Kidney epithelial cell (primary cell): Measurements from ENCODE around the gene KANTR. TPM values are rescaled to one million over a fixed set of nuclear protein-coding genes. Genes with fewer than 3 reads are reported as not detected.

Experiments
- DNase-seq: peaks from one replicate; pipeline ENCODE4 v3.0.0-alpha.2; 2010; ENCODE audit warnings: low read depth
- H3K27me3 ChIP-seq: 2 replicates; pipeline ENCODE4 v1.6.0; 2011; ENCODE audit warnings: low read length; ENCODE audit not compliant: control insufficient read depth, insufficient read depth
- H3K36me3 ChIP-seq: 2 replicates; pipeline ENCODE4 v1.5.1; 2011; ENCODE audit warnings: low read length; ENCODE audit not compliant: control insufficient read depth, insufficient read depth
- H3K4me3 ChIP-seq: 2 replicates; pipeline ENCODE4 v1.5.1; 2011; ENCODE audit warnings: low read depth, mild to moderate bottlenecking, control low read depth, low read length
- CTCF ChIP-seq: IDR thresholded peaks from 2 replicates; pipeline ENCODE4 v1.5.1; 2011; ENCODE audit warnings: mild to moderate bottlenecking, moderate library complexity, low read length, control low read depth, inconsistent platforms; ENCODE audit not compliant: insufficient read depth, poor library complexity, severe bottlenecking
- total RNA-seq: library from RNA; depleted of rRNA; stranded (reverse); fragments of >200 nt; gene quantifications from 2 replicates; pipeline ENCODE4 v1.2.3, GENCODE V29; 2015

The KANTR gene
- total RNA-seq, 1 donor from 2014 or later = 5.0 TPM

DNA sequence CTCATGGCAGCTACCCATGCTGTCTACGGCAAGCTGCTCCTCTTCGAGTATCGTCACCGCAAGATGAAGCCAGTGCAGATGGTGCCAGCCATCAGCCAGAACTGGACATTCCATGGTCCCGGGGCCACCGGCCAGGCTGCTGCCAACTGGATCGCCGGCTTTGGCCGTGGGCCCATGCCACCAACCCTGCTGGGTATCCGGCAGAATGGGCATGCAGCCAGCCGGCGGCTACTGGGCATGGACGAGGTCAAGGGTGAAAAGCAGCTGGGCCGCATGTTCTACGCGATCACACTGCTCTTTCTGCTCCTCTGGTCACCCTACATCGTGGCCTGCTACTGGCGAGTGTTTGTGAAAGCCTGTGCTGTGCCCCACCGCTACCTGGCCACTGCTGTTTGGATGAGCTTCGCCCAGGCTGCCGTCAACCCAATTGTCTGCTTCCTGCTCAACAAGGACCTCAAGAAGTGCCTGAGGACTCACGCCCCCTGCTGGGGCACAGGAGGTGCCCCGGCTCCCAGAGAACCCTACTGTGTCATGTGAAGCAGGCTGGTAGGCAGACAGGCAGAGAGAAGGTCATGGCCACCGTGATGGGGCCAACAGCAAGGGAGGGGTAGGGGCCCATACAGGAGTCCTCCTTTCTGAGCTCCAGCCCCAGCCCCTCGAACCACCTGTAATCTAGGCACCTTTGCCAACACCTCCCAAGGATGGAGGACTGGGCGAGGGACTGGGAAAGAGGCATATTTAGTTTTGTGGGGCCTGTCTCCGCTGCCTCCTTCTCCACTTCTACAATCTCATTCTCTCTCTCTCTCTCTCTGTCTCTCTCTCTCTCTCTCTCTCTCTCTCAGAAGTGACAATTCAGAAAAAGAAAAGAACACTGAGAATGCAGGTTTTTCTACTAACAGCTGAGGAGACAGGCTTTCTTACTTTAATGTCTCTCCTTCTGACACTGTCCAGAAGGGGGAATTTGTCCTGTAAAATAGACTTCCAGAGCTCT is 16.4 kb upstream of the KANTR start:
- H3K36me3 ChIP-seq = no peaks in the 10 kb centered on the region
- no peak overlapping the region for H3K4me3 ChIP-seq
- no peak for TF ChIP-seq CTCF
- no peak for DNase-seq
- H3K27me3 ChIP-seq = peaks cover 3% of the 10 kb centered on the region

GRCh38 chrX:53078943-53079342 is 15.0 kb upstream of the KANTR start:
- peaks cover 3% of the 10 kb centered on the region for H3K27me3 ChIP-seq
- no peak for DNase-seq
- H3K36me3 ChIP-seq = no peaks in the 10 kb centered on the region
- TF ChIP-seq CTCF = no peak
- H3K4me3 ChIP-seq = no peak overlapping the region

GRCh38 chrX:53080628-53081580 is 13.0 kb upstream of the KANTR start:
- DNase-seq = no peak
- no peak for TF ChIP-seq CTCF
- Histone ChIP-seq H3K4me3 (no peak overlapping the region), H3K27me3 (peaks cover 3% of the 10 kb centered on the region), H3K36me3 (no peaks in the 10 kb centered on the region)

DNA sequence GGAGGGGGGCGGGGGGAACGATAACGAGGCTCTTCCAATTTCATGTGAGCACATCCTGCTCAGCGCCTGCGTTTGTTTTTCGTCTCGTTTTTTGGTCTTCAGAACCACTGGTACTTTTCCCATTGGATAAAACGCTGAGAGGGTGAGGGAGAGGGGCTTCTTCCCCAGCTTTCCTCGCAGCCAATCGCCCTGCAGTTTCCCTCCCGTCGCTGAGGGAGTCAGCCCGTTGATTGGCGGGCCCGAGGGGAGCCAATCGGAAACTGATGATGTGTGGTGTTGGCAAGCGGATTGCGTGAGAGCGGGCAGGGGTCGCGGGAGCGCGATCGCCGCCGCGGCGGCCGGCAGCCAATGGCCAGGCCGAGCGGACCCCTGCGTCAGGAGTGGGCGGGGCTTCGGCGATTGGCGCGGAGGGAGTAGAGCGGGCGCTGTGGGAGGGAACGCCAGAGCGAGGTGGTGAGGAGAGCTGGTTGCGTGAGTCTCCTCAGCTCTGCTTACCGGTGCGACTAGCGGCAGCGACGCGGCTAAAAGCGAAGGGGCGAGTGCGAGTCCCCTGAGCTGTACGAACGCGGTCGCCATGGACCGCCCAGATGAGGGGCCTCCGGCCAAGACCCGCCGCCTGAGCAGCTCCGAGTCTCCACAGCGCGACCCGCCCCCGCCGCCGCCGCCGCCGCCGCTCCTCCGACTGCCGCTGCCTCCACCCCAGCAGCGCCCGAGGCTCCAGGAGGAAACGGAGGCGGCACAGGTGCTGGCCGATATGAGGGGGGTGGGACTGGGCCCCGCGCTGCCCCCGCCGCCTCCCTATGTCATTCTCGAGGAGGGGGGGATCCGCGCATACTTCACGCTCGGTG is 11.8 kb upstream of the KANTR start, which contains the start of gene TSPYL2:
Gene TSPYL2, plus strand, starts transcription at position 443 of the 848 bp plus-strand sequence. Its CDS starts 132 bp downstream, at position 575.
- Histone ChIP-seq H3K36me3 (no peaks in the 10 kb centered on the region), H3K4me3 (peak within 1 kb of the TSS; percentile 63), H3K27me3 (no peaks in the 10 kb centered on the region)
- no peak for TF ChIP-seq CTCF
- peak; percentile 72 for DNase-seq
